Cardiac muscle cell (in vitro differentiated cells and primary cell): Measurements from ENCODE around the gene AGPAT2. TPM values are rescaled to one million over a fixed set of nuclear protein-coding genes. Genes with fewer than 3 reads are reported as not detected.
"Not testable (repeated sequence)": the region's sequence is repeated elsewhere in the genome, so short reads cannot be mapped to it uniquely, and the experiment has no call there.

Source experiments
- DNase-seq, 2 donors: peaks; one replicate each; pipeline versions ENCODE4 v3.0.0 to v3.0.0-alpha.2; 2010 to 2017; ENCODE audit warnings: low read depth in 1 of 2, low spot score in 1 of 2
- H3K27ac ChIP-seq: fragments of 200-600 bp; sonication (generic); 2 replicates; pipeline ENCODE4 v1.5.1; 2016
- H3K27me3 ChIP-seq: fragments of 200-600 bp; sonication (generic); 2 replicates; pipeline ENCODE4 v1.6.0; 2016; ENCODE audit warnings: control low read depth
- H3K36me3 ChIP-seq: fragments of 200-600 bp; sonication (generic); 2 replicates; pipeline ENCODE4 v1.5.1; 2016; ENCODE audit warnings: control low read depth
- H3K4me1 ChIP-seq: fragments of 200-600 bp; sonication (generic); 2 replicates; pipeline ENCODE4 v1.8.1; 2017; ENCODE audit warnings: low read depth, mild to moderate bottlenecking, mixed run types
- H3K4me3 ChIP-seq: fragments of 200-600 bp; sonication (generic); 2 replicates; pipeline ENCODE4 v1.5.1; 2016; ENCODE audit warnings: mild to moderate bottlenecking
- H3K9me3 ChIP-seq: fragments of 200-600 bp; sonication (generic); 2 replicates; pipeline ENCODE4 v1.5.1; 2017; ENCODE audit warnings: low read depth, mild to moderate bottlenecking, control low read depth
- polyA plus RNA-seq: library from polyadenylated mRNA; unstranded; fragments of >200 nt; fragmentation: Nextera tagmentation; extraction: Ambion mirVana; gene quantifications from 2 replicates; pipeline ENCODE4 v1.2.1, GENCODE V29; 2016
- total RNA-seq: library from RNA; depleted of rRNA; stranded (reverse); fragments of >200 nt; gene quantifications from 2 replicates; pipeline ENCODE4 v1.2.3, GENCODE V29; 2016
- TF ChIP-seq, protein P1 (sequence below): IDR thresholded peaks from 2 replicates; pipeline ENCODE4 v1.5.1; 2012; ENCODE audit warnings: low read depth, mild to moderate bottlenecking, low read length

The AGPAT2 gene
- total and polyA plus RNA-seq, 2 experiments from 2014 or later: 72.5 to 103 TPM

DNA sequence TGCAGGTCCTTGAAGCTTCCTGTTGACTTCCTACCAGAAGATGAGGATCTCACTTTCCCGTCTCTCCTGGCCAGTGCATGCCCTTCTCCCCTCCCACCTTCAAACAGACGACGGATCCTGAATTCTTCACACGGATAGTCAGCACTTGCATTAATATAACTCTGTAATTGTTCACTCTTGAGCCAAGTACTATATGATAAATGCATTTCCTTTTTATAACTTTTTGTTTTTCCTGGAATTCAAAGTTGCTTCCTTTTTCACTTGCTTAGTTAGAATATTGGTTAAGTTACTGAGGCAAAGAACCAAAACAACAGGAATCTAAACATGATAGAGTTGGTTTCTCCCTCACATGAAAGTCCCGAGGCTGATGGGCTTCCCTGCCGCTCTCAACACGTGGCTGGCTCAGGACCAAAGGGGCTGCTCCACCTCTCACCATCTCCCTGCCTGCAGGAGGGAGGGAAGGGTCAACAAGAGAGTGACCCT lies 44.8 kb downstream of the AGPAT2 start:
- Histone ChIP-seq H3K4me1 (peaks cover 9% of the 10 kb centered on the region), H3K27ac (no peak overlapping the region), H3K4me3 (no peak overlapping the region), H3K27me3 (no peaks in the 10 kb centered on the region), H3K9me3 (no peaks in the 10 kb centered on the region), H3K36me3 (no peaks in the 10 kb centered on the region)
- no peak for DNase-seq
- TF ChIP-seq, protein P1, sequence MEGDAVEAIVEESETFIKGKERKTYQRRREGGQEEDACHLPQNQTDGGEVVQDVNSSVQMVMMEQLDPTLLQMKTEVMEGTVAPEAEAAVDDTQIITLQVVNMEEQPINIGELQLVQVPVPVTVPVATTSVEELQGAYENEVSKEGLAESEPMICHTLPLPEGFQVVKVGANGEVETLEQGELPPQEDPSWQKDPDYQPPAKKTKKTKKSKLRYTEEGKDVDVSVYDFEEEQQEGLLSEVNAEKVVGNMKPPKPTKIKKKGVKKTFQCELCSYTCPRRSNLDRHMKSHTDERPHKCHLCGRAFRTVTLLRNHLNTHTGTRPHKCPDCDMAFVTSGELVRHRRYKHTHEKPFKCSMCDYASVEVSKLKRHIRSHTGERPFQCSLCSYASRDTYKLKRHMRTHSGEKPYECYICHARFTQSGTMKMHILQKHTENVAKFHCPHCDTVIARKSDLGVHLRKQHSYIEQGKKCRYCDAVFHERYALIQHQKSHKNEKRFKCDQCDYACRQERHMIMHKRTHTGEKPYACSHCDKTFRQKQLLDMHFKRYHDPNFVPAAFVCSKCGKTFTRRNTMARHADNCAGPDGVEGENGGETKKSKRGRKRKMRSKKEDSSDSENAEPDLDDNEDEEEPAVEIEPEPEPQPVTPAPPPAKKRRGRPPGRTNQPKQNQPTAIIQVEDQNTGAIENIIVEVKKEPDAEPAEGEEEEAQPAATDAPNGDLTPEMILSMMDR: no peak

DNA sequence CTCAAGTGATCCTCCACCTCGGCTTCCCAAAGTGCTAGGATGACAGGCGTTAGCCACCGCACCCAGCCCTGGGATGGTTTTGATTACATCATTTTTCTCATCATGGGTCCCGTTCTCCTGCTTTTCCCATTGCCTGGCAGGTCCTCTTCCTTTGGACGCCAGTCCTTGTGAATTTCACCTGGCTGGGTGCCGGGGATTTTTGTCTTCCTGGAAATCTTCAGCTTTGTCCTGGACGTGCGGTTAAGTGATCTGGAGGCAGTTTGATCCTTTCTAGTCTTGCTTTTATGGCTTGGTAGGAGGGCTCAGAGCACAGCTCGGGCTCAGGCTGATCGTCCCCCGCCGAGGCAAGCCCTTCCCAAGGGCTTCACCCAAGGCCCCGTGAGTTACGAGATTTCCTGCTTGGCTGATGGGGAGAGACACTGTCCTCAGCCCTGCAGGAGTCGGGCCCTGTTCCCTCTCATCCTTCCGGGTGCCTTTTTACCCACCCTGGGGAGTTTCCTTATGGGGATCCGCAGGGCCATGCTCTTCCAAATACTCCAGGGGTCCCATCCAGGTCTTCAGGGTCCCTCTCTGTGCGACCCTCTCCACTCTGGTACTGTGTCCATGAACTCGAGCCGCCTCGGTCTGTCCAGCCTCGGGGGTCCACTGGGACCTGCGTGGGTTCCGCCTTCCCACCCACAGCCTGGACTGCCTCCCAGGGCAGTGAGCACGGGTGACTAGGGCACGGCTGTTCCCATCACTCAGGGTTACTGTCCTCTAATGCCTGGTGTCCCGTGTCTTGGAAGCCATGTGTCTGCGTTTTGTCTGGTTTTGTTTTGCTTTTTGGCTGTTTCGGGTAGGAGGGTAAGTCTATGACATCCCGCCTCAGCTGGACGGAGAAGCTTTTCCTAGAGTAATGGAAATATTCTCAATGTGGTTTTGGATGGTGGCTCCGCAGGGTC lies 46.8 kb downstream of the AGPAT2 start:
- no peaks in the 10 kb centered on the region for H3K9me3 ChIP-seq
- H3K27me3 ChIP-seq: no peaks in the 10 kb centered on the region
- H3K4me1 ChIP-seq: peaks cover 5% of the 10 kb centered on the region
- TF ChIP-seq, protein P1: no peak
- H3K36me3 ChIP-seq: no peaks in the 10 kb centered on the region
- H3K27ac ChIP-seq: no peak overlapping the region
- no peak overlapping the region for H3K4me3 ChIP-seq
- DNase-seq: no peak

DNA sequence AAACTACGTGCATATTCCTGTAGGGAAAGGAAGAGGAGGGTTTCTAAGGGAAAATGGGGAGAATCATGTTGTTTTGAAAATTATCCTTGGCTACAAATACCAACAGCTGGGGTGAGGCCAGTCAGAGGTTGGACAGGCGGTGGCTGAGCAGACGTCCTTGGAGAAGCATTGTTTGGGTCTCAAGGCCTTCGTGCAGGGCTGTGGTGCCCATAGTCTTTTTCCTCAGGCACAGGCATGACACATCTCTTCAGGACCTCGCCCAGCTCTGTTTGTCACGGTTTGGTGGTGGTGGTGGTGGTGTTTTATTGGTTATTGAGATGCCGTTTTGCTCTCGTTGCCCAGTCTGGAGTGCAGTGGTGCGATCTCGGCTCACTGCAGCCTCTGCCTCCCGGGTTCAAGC lies 52.4 kb downstream of the AGPAT2 start:
- DNase-seq: no peak
- Histone ChIP-seq H3K36me3 (no peaks in the 10 kb centered on the region), H3K4me3 (no peak overlapping the region), H3K27me3 (no peaks in the 10 kb centered on the region), H3K4me1 (no peaks in the 10 kb centered on the region), H3K27ac (no peak overlapping the region), H3K9me3 (no peaks in the 10 kb centered on the region)
- TF ChIP-seq, protein P1: no peak

DNA sequence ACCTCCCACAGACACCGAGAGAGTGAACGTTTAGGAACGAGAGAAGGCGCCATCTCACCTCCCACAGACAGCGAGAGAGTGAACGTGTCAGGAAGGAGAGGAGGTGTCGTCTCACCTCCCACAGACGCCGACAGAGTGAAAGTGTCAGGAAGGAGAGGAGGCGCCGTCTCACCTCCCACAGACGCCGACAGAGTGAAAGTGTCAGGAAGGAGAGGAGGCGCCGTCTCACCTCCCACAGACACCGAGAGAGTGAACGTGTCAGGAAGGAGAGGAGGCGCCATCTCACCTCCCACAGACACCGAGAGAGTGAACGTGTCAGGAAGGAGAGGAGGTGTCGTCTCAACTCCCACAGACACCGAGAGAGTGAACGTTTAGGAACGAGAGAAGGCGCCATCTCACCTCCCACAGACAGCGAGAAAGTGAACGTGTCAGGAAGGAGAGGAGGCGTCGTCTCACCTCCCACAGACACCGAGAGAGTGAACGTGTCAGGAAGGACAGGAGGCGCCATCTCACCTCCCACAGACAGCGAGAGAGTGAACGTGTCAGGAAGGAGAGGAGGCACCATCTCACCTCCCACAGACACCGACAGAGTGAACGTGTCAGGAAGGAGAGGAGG lies 54.7 kb downstream of the AGPAT2 start:
- H3K27me3 ChIP-seq, H3K4me3 ChIP-seq, H3K27ac ChIP-seq, DNase-seq, H3K36me3 ChIP-seq, H3K4me1 ChIP-seq, H3K9me3 ChIP-seq: not testable (repeated sequence)

DNA sequence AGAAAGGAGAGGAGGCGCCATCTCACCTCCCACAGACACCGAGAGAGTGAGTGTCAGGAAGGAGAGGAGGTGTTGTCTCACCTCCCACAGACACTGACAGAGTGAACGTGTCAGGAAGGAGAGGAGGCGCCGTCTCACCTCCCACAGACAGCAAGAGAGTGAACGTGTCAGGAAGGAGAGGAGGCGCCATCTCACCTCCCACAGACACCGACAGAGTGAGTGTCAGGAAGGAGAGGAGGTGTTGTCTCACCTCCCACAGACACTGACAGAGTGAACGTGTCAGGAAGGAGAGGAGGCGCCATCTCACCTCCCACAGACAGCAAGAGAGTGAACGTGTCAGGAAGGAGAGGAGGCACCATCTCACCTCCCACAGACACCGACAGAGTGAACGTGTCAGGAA lies 55.2 kb downstream of the AGPAT2 start:
- H3K27ac ChIP-seq, H3K9me3 ChIP-seq, H3K36me3 ChIP-seq, DNase-seq, H3K4me1 ChIP-seq, H3K27me3 ChIP-seq, H3K4me3 ChIP-seq: not testable (repeated sequence)

DNA sequence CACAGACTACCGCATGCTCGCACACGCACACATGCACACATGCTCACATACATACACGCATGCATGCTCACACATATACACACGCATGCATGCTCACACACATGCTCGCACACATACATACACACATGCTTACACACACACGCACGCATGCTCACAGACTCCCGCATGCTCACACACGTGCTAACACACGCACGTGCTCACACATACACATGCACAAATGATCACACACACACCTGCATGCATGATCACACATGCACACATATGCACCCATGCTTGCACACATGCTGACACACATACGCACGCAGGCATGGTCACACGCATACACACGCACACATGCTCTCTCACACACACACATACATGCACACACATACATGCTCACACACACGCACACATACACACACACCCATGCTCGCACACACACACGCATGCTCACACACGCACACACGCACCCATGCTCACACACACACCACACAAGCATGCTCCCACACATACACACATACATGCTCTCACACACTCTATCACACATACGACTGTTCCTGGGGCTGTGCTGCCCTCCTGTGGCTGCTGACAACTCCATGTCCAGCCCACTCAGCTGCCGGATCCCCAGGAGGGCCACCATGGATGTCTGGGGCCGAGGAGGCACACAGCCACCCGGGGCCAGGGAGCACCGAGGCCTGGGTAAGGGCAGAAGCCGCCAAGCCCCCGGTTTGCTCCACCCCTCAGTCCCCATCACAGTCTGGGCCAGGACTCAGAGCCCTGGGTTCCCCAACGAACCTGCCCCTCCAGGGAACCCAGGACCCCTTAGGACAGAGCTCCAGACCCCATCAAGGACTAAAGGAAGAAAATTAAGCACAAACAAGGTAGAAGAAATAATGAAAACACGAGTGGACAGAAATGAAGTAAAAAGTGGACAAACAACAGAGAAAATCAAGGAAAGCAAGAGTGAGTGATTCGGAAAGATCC lies 55.9 kb downstream of the AGPAT2 start:
- Histone ChIP-seq H3K4me3 (no peak overlapping the region), H3K9me3 (no peaks in the 10 kb centered on the region), H3K27ac (no peak overlapping the region), H3K4me1 (peaks cover 13% of the 10 kb centered on the region), H3K36me3 (no peaks in the 10 kb centered on the region), H3K27me3 (no peaks in the 10 kb centered on the region)
- TF ChIP-seq, protein P1: peak; percentile 91
- peak; percentile 84 to 88 for DNase-seq
